Stimulated activated CD4-positive, alpha-beta T cell treated with anti-CD3 and anti-CD28 coated beads, Interleukin-15, amount 100 ng/mL, for 48 hours (primary cell): ENCODE data around the gene CAPN12.
A peak's percentile ranks its signal among the peaks of the same experiment; 100 is the strongest.

Source experiments
- DNase-seq, 2 donors: peaks; one replicate each; pipeline ENCODE4 v3.0.0-alpha.2; 2020; ENCODE audit warnings: low read depth in 2 of 2

CAPN12 gene

GRCh38 chr19:38695832-38696728 is 48.2 kb downstream of the CAPN12 start:
- DNase-seq: no peak

- DNase-seq: no peak
Measured at GRCh38 chr19:38695317-38695683, 49.0 kb downstream of the CAPN12 start.

GRCh38 chr19:38693380-38694223 is 50.7 kb downstream of the CAPN12 start:
- no peak for DNase-seq

GRCh38 chr19:38692458-38693379 is 51.6 kb downstream of the CAPN12 start:
- no peak for DNase-seq

- DNase-seq: no peak
Measured at GRCh38 chr19:38691938-38692457, 52.3 kb downstream of the CAPN12 start.

GRCh38 chr19:38690832-38691231 is 53.4 kb downstream of the CAPN12 start:
- no peak for DNase-seq

GRCh38 chr19:38690146-38690545 is 54.1 kb downstream of the CAPN12 start:
- no peak for DNase-seq

- DNase-seq: no peak
Measured at GRCh38 chr19:38687837-38688378, 56.4 kb downstream of the CAPN12 start.

GRCh38 chr19:38686530-38686888 is 57.8 kb downstream of the CAPN12 start:
- no peak for DNase-seq

GRCh38 chr19:38685666-38686529 is 58.4 kb downstream of the CAPN12 start:
- DNase-seq: no peak

- DNase-seq: no peak
Measured at GRCh38 chr19:38684862-38685665, 59.2 kb downstream of the CAPN12 start.

GRCh38 chr19:38684078-38684861 is 60.0 kb downstream of the CAPN12 start:
- no peak for DNase-seq

GRCh38 chr19:38683393-38684077 is 60.7 kb downstream of the CAPN12 start:
- peak in 1 of 2 donors; percentile 53 for DNase-seq

- no peak for DNase-seq
Measured at GRCh38 chr19:38682872-38683392, 61.3 kb downstream of the CAPN12 start.

- no peak for DNase-seq
Measured at GRCh38 chr19:38682195-38682867, 61.9 kb downstream of the CAPN12 start.
